ENCODE results near the gene ENTHD1.

GRCh38 chr22:39802682-39803081 is 90.9 kb downstream of the ENTHD1 start:
- TF ChIP-seq, protein P1, sequence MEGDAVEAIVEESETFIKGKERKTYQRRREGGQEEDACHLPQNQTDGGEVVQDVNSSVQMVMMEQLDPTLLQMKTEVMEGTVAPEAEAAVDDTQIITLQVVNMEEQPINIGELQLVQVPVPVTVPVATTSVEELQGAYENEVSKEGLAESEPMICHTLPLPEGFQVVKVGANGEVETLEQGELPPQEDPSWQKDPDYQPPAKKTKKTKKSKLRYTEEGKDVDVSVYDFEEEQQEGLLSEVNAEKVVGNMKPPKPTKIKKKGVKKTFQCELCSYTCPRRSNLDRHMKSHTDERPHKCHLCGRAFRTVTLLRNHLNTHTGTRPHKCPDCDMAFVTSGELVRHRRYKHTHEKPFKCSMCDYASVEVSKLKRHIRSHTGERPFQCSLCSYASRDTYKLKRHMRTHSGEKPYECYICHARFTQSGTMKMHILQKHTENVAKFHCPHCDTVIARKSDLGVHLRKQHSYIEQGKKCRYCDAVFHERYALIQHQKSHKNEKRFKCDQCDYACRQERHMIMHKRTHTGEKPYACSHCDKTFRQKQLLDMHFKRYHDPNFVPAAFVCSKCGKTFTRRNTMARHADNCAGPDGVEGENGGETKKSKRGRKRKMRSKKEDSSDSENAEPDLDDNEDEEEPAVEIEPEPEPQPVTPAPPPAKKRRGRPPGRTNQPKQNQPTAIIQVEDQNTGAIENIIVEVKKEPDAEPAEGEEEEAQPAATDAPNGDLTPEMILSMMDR (IDR thresholded peaks at IDR 0.05): no peak
- TF ChIP-seq POLR2A (IDR thresholded peaks at IDR 0.05): no peak
